ENCODE data around the gene CD74.

The CD74 gene

GRCh38 chr5:150357326-150358260, 55.1 kb downstream of the CD74 start, which contains the start of gene TCOF1:
Gene TCOF1 (plus strand): TSS chr5:150357697. CDS start chr5:150357747, 50 bp downstream.
- DNase-seq (ENCODE audit: low read depth) = peak; percentile 89
- H3K4me3 ChIP-seq (ENCODE audit: low read length) = peak within 1 kb of the TSS; percentile 82

GRCh38 chr5:150356575-150357294, 56.0 kb downstream of the CD74 start:
- peak overlapping the region; percentile 47 for H3K4me3 ChIP-seq (ENCODE audit: low read length)
- no peak for TF ChIP-seq CTCF (conservative IDR thresholded peaks at IDR 0.05; ENCODE audit: low read length)
- DNase-seq (ENCODE audit: low read depth) = no peak

More at GRCh38 chr5:150357326-150358260, 55.1 kb downstream of the CD74 start, which contains the start of gene TCOF1:
- TF ChIP-seq CTCF (conservative IDR thresholded peaks at IDR 0.05; ENCODE audit: low read length) = no peak

GRCh38 chr5:150355791-150356190, 56.9 kb downstream of the CD74 start:
- DNase-seq (ENCODE audit: low read depth) = no peak
- no peak overlapping the region for H3K4me3 ChIP-seq (ENCODE audit: low read length)
- no peak for TF ChIP-seq CTCF (conservative IDR thresholded peaks at IDR 0.05; ENCODE audit: low read length)

- H3K4me3 ChIP-seq (ENCODE audit: low read length) = no peak overlapping the region
- DNase-seq (ENCODE audit: low read depth) = no peak
- TF ChIP-seq CTCF (conservative IDR thresholded peaks at IDR 0.05; ENCODE audit: low read length) = peak; percentile 16
These were observed 59.6 kb downstream of the CD74 start for GRCh38 chr5:150353032-150353675.

GRCh38 chr5:150352244-150353031, 60.3 kb downstream of the CD74 start:
- no peak overlapping the region for H3K4me3 ChIP-seq (ENCODE audit: low read length)
- no peak for TF ChIP-seq CTCF (conservative IDR thresholded peaks at IDR 0.05; ENCODE audit: low read length)
- DNase-seq (ENCODE audit: low read depth) = peak; percentile 40

Measured in AG10803 (cell line).